Superior temporal gyrus (tissue), 1 donor: ENCODE measurements around the gene YIPF7.

Experiments used
- DNase-seq: peaks from one replicate; pipeline ENCODE4 v3.0.0-alpha.2; 2016; ENCODE audit errors: extremely low spot score

Gene YIPF7

DNA sequence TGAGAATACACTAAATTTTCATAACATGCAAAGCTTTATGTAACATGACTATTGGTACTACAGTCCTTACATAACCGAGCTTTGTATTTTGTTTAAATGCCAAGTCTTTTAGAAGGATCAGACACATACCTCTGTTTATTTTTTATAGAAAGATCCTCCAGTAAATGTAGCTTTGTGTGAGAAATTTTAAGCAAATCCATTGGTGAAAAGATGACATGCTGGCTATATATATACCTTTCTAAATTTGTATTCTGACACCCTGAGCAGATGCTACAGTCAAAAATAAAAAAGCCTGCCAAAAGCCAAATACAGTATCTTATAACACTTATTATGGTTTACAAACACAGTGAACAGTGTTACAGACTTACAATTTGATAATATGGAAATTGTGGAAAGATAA, at the start of gene YIPF7:
Gene YIPF7, minus strand, starts transcription at position 201 of the 400 bp plus-strand sequence. CDS start 1,525 bp downstream, outside the sequence.
- DNase-seq = peak; percentile 48

DNA sequence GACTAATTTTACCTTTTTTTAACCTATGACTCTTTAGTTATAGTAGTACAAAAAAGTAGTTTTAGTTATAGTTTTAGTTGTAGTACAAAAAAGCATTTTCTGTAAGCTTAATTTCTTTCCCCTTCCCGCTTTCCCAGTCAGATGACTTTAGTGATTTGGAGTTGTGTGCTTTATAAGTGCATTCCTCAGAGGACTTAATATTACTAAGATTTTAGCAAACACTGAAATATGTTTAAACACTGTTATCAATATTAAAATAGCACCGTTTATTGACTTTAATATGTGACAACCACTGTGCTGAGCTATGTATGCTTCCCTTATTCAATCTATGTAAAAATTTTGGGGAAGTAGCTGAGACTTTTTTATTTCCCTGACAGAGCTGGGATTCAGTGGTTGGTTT, 49.6 kb upstream of the YIPF7 start:
- DNase-seq = no peak

GRCh38 chr4:44700427-44700826, 49.0 kb upstream of the YIPF7 start:
- DNase-seq = no peak

DNA sequence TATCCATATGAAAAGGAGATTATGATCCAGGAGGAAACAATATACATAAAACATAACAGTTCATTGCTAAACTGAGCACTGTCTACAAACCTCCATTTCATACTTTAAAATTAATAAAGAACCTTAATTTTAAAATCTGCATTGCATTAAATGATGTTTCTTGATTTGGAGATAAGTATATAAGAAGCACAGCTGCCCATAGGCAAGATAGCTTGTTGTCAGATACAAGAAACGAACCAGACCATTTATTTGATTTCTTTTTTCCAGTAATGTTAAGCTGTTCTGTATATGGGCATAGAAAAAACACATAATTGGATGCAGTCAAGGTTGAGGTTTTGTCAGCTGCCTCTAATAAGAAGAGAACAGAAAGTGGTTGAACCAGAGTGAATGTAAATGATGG, 33.2 kb upstream of the YIPF7 start:
- DNase-seq = no peak

DNA sequence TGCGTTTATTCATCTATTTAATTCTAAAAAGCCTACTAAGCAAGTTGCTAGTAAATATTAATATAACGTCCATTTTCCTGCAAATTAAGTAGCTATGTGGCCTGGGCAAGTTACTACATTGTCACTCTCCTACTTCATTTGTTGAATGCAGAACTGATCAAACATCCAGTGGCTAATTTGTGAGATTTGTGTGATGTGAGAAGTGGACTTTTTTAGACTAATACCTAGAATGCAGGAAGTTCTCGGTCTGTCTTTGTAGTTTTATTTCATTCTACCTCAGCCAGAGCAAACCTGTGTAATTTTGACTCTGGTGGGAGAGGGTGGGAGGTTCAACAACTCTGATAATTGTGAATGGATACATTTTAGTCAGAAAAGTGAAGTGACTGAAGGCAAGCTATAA, 27.6 kb upstream of the YIPF7 start:
- DNase-seq = no peak

DNA sequence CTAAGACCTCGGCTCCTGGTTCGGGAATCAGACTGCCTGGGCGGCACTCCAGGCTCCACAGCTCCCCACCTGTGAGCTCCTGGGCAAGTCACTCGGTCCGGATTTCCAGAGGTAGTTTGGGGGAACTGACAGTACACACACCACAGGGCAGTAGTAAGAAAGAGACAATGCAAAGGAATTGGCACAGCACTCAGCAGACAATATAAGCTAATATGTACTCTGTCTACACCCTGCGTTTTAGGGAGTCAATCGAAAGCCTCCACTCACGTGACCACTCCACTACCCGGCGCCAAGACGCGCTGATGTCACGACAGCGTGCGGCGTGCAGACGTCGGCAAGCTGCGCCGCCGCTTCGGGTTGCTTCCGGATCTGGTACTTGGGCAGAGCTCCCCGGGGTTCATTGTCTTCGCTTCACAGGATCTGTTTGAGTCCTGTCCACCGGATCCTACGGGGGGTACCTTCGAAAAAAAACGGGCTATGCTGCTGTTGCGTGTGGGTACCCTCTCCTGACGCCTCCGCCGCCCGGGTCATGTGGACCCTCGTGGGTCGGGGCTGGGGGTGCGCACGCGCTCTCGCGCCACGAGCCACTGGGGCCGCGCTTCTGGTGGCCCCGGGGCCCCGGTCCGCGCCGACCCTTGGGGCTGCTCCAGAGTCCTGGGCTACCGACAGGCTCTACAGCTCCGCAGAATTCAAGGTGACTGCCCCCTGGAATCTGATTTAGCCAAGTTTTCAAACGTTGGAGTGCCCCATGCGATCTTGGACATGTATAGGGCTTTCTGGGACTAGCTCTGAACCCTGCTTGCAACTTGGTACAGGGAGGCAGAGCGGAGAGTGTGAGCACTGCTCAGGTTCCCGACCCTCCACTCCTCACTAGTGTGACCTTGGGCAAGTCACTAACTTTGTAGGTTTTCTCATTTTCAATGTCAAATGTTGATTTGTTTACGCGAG, 26.9 kb upstream of the YIPF7 start, which contains the start of gene GUF1:
Gene GUF1, plus strand, starts transcription at position 327 of the 948 bp plus-strand sequence. Its CDS starts 203 bp downstream, at position 530.
- peak; percentile 96 for DNase-seq

DNA sequence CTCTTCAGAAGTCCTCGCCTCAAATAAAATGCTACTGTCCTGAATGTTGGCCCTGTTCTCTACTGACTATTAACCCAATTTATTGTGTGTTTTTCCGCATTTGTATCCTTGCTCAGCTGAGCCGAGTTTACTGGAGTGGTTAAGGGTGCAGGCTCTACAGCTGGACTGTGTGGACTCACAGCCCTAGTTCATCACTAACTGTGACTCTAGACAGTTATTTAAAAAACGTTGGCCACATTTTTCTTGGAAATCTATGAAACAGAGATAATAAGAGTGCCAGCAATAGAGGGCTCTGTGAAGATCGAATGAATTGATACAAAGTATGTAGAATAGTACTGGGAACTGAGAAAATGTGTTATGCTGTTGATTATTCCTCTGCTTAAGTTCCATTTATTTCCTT, 23.9 kb upstream of the YIPF7 start:
- DNase-seq = no peak

GRCh38 chr4:44674471-44674870, 23.0 kb upstream of the YIPF7 start:
- DNase-seq = no peak

GRCh38 chr4:44671636-44672035, 20.2 kb upstream of the YIPF7 start:
- DNase-seq = no peak

DNA sequence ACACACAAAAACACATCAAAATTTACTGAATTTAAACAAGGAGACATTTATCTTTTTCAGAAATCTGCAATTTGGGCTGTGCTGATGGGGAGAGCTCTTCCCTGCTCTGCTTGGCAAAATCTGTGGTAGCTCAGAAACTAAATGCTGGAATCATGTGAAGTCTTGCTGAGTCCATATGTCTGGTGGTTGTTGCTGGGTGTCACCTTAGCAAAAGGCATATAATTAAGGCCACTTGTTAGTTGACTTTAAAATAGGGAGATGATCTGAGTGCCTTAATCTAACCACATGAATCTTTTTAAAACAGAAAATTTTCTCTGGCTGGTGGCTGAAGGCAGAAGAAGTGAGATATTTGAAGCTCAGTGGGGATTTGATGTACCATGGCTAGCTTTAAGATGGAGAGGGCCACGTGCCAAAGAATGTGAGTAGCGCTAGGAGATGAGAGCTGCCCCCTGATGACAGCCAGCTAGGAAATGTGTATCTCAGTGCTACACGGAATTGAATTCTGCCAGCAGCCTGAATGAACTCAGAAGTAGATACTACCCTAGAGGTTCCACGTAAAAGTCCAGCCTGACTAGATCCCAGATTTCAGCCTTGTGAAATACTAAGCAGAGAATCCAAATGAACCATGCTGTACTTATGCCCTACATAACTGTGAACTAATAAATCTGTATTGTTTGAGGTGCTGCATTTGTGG, 19.2 kb upstream of the YIPF7 start:
- DNase-seq = no peak

DNA sequence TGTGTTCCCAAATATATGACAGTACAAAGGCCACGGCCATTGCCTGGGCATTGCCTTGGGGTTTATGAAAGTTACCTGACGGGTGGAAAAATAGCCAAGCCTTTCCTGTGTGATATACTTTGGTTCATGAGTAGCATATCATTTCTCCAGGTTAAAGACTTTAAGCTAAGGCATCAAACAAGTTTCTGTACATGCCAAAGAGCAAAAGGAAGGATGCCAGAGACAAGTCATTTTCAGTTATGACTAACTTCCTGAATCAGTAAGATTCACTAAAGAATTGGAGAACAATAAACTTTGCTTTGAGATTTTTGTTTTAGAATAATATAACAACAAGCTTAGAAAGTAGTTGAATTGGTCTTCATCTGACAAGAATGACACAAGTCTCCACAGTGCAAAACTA, 17.1 kb upstream of the YIPF7 start:
- DNase-seq = no peak

- no peak for DNase-seq
Measured at GRCh38 chr4:44663539-44664263, 12.3 kb upstream of the YIPF7 start.

DNA sequence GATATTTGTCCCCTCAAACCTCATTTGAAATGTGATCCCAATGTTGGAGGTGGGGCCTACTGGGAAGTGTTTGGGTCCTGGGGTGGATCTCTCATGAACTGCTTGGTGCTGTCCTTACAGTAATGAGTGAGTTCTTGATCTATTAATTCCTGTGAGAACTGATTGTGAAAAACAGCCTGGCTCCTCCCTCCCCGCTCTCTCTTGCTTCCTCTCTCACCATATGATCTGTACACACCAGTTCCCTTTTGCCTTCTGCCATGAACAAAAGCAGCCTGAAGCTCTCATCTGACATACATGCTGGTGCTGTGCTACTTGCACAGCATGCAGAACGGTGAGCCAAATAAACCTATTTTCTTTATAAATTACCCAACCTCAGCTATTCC, 11.2 kb upstream of the YIPF7 start:
- no peak for DNase-seq

DNA sequence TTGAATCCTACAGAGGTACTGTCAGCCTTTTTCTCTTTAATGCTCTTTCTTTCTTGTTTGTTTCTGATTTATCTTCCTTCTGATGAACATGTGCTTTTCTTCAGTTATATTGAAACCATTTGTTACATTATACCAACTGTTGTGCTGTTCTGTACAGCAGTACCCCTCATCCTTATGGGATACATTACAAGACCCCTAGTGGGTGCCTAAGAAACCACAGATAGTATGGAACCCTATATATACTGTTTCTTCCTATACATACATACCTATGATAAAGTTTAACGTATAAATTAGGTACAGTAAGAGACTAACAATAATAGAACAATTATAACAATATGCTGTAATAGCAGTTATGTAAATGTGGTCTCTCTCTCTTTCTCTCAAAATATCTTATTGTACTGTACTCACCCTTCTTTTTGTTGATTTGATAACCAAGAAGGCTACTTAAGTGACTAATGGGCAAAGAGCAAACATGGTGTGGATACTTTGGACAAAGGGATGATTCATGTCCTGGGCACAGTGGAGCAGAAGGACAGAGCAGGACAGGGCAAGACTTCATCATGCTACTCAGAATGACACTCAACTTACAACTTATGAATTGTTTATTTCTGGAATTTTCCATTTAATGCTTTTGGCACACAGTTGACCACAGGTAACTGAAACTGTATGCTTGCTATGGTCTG, 10.7 kb upstream of the YIPF7 start:
- DNase-seq = no peak

DNA sequence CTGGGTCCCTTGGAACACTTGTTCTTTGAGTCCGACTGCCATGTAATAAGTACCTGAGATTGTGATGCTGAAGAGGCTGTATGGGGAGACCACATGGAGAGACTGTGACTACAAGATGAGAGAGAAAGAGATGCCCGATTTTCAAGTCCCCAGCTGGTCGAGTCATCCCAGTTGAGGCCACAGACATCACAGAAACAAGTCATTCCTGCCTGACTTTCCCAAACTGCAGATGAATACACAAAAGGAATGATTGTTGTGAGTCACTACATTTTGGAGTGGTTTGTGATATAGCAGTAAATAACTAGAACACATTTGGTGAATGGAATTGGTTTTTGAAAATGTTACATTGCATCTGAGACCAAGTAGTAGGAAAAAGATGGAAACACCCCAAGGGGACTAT, 9.0 kb upstream of the YIPF7 start:
- no peak for DNase-seq

- no peak for DNase-seq
Measured at GRCh38 chr4:44652002-44652401, 577 bp upstream of the YIPF7 start.

GRCh38 chr4:44646151-44646550, 5.3 kb downstream of the YIPF7 start:
- no peak for DNase-seq

DNA sequence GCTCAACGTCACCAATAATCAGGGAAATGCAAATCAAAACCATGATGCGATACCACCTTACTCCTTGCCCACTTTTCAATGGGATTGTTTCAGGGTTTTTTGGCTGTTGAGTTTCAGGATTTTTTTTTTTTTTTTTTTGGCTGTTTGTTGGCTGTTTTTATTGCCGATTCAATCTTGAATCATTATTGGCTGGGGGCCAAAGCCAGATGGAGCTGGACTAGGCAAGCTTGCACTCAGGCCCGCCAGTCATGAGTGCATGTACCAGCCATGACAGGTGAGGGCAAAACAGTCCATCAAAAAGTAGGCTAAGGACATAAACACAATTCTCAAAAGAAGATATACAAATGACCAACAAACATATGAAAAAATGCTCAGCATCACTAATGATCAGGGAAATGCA, 13.3 kb downstream of the YIPF7 start:
- no peak for DNase-seq

- DNase-seq = no peak
Measured at GRCh38 chr4:44632733-44633132, 18.7 kb downstream of the YIPF7 start.

GRCh38 chr4:44632089-44632488, 19.3 kb downstream of the YIPF7 start:
- DNase-seq = peak; percentile 36

DNA sequence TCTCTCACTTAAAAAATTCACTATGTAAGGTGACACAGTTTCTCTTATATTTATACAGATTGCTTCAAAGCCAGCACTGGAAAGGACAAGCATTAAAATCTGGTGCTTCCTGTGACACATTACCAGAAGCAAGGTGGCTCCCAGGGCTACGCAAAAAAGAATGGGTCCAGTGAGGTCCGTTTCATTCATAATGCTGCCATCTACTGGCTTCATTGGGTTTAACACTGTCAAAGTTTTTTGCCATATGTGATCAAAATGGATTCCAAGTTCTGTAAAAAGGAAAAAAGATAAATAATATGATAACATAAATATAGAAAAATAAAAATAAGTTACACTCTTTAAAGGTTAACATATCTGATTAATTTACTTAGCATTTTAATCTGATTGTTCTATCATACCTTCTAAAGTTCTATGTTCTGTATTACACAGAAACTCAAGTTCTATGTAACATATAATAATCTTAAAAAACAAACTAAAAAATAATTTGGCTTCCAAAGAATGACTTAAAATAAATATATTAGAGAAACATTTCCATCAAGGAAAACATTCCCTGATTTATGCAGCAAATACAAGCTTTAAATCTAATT, 22.1 kb downstream of the YIPF7 start:
- peak; percentile 88 for DNase-seq
